ENCODE data around the gene ZBTB20. TPM values are rescaled to one million over a fixed set of nuclear protein-coding genes. Genes with fewer than 3 reads are reported as not detected.

Gene ZBTB20
- total and polyA plus RNA-seq, 2 donors (not counting 1 experiment from before 2014, with no cell fraction given): 4.0 to 123 TPM

DNA sequence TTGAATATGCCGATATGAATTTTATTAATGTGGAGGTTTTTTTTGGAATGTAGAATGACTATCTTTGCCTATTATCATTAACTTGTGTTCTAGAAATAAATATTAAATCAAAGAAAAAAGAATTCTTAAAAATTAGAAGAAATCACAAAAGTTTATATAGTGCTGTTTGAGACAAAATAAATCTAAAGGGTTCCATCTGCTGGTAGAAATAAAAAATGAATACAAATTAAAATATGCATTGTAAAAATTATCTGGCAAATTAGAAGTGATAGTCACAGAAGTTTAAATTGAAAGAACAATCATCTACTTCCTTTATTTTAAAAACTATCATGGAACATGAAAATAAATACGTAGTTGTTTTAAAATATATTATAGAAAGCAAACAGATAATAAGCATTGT, 22.7 kb upstream of the ZBTB20 start:
- ATAC-seq (ENCODE audit: low read depth): no peak
- no peak overlapping the region for H3K4me3 ChIP-seq (ENCODE audit: control extremely low read depth in 1 of 5, extremely low read depth in 1 of 5, insufficient read depth in 1 of 5, low read depth in 2 of 5, low read length in 4 of 5)
- CTCF ChIA-PET: interaction anchor here (0.8 to 8.0 kb wide), 5 partner anchors 69 to 342 kb away, joined by 3 to 89 read pairs (median 7); no protein-coding TSS in a partner anchor

DNA sequence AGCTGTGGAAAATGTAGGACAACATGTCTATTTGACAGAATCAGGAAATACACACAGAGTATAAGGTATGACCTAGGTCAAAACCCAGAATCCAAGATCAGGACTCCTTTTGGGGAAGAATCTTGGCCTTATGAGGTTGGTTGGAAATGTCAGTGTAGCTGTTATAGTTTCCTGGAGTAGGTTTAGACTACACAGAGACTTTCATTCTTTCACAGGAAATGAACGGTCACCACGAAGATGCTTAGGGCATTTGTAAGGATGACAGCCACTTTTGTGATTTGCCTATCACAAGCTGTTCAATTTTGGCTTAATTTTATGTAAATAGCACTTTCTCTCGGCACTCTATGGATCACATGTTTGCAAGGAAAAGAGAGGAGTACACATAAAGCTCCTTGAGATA, 18.6 kb upstream of the ZBTB20 start:
- Histone ChIP-seq H3K36me3 (replicated peaks in 1 of 2; ENCODE audit: control extremely low read depth in 1 of 2, control insufficient read depth in 1 of 2, extremely low read depth in 1 of 2, insufficient read depth in 2 of 2, low read length in 1 of 2) (no peaks in the 10 kb centered on the region), H2AFZ (ENCODE audit: insufficient read depth, low read depth, low read length, poor library complexity, severe bottlenecking) (no peak overlapping the region), H3K9me3 (ENCODE audit: control extremely low read depth in 1 of 3, control insufficient read depth in 2 of 3, insufficient read depth in 1 of 3, low read length in 2 of 3) (no peaks in the 10 kb centered on the region), H3K4me2 (replicated peaks; ENCODE audit: low read depth, low read length, poor library complexity, severe bottlenecking) (no peak overlapping the region), H4K20me1 (ENCODE audit: control insufficient read depth, insufficient read depth, low read length, poor library complexity, severe bottlenecking) (no peaks in the 10 kb centered on the region), H3K27me3 (replicated peaks in 1 of 4; ENCODE audit: control extremely low read depth in 1 of 4, control insufficient read depth in 3 of 4, insufficient read depth in 4 of 4, low read length in 3 of 4) (no peaks in the 10 kb centered on the region), H3K27ac (ENCODE audit: low read length in 2 of 2) (no peak overlapping the region), H3K9ac (ENCODE audit: low read length) (no peak overlapping the region), H3K79me2 (ENCODE audit: control insufficient read depth, insufficient read depth, low read length) (no peaks in the 10 kb centered on the region), H3K4me3 (ENCODE audit: control extremely low read depth in 1 of 5, extremely low read depth in 1 of 5, insufficient read depth in 1 of 5, low read depth in 2 of 5, low read length in 4 of 5) (no peak overlapping the region), H3K4me1 (ENCODE audit: control insufficient read depth in 2 of 2, insufficient read depth in 2 of 2, low read length in 2 of 2) (peaks cover 0 to 6% of the 10 kb centered on the region in 2 donors)
- ATAC-seq (ENCODE audit: low read depth) (no peak), DNase-seq (no peak)
- peaks cover 18% of the 10 kb centered on the region for H3K4me1 Mint-ChIP-seq
- no peaks in the 10 kb centered on the region for H3K9me3 Mint-ChIP-seq (ENCODE audit: insufficient read depth)
- ChIA-PET CTCF (interaction anchor here (0.9 to 8.0 kb wide), 4 partner anchors 73 to 781 kb away, joined by 3 to 89 read pairs (median 4); no protein-coding TSS in a partner anchor), POLR2A (no interaction called here)
- no peak overlapping the region for H3K27ac Mint-ChIP-seq
- WGBS (ENCODE audit: insufficient coverage): no CpG with 5 or more reads among the region's 3 CpGs
- H3K27me3 Mint-ChIP-seq: no peaks in the 10 kb centered on the region
- TF ChIP-seq, protein P1, sequence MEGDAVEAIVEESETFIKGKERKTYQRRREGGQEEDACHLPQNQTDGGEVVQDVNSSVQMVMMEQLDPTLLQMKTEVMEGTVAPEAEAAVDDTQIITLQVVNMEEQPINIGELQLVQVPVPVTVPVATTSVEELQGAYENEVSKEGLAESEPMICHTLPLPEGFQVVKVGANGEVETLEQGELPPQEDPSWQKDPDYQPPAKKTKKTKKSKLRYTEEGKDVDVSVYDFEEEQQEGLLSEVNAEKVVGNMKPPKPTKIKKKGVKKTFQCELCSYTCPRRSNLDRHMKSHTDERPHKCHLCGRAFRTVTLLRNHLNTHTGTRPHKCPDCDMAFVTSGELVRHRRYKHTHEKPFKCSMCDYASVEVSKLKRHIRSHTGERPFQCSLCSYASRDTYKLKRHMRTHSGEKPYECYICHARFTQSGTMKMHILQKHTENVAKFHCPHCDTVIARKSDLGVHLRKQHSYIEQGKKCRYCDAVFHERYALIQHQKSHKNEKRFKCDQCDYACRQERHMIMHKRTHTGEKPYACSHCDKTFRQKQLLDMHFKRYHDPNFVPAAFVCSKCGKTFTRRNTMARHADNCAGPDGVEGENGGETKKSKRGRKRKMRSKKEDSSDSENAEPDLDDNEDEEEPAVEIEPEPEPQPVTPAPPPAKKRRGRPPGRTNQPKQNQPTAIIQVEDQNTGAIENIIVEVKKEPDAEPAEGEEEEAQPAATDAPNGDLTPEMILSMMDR (IDR thresholded peaks at IDR 0.05): no peak
- no peak for TF ChIP-seq EZH2 (IDR thresholded peaks at IDR 0.05; ENCODE audit: borderline replicate concordance, insufficient read depth, low read depth, low read length, poor library complexity, severe bottlenecking)
- intact Hi-C loops (cut with micrococcal nuclease): no loop called here
- no peak overlapping the region for H3K4me3 Mint-ChIP-seq

More for the DNA sequence above, 22.7 kb upstream of the ZBTB20 start:
- peaks cover 11% of the 10 kb centered on the region for H3K4me1 Mint-ChIP-seq
- H3K79me2 ChIP-seq (ENCODE audit: control insufficient read depth, insufficient read depth, low read length): no peaks in the 10 kb centered on the region
- no peak overlapping the region for H3K27ac ChIP-seq (ENCODE audit: low read length in 2 of 2)
- no peaks in the 10 kb centered on the region for H4K20me1 ChIP-seq (ENCODE audit: control insufficient read depth, insufficient read depth, low read length, poor library complexity, severe bottlenecking)
- H3K4me2 ChIP-seq (replicated peaks; ENCODE audit: low read depth, low read length, poor library complexity, severe bottlenecking): no peak overlapping the region
- intact Hi-C loops (cut with micrococcal nuclease): loop anchor here (1.0 to 5.0 kb wide), 3 partner anchors 78 to 788 kb away; no protein-coding TSS in a partner anchor
- no peaks in the 10 kb centered on the region for H3K36me3 ChIP-seq (replicated peaks in 1 of 2; ENCODE audit: control extremely low read depth in 1 of 2, control insufficient read depth in 1 of 2, extremely low read depth in 1 of 2, insufficient read depth in 2 of 2, low read length in 1 of 2)
- H3K27me3 Mint-ChIP-seq: no peaks in the 10 kb centered on the region
- H3K4me1 ChIP-seq (ENCODE audit: control insufficient read depth in 2 of 2, insufficient read depth in 2 of 2, low read length in 2 of 2): no peaks in the 10 kb centered on the region
- no peak overlapping the region for H2AFZ ChIP-seq (ENCODE audit: insufficient read depth, low read depth, low read length, poor library complexity, severe bottlenecking)
- no peak overlapping the region for H3K4me3 Mint-ChIP-seq
- no peak overlapping the region for H3K27ac Mint-ChIP-seq
- no peaks in the 10 kb centered on the region for H3K9me3 Mint-ChIP-seq (ENCODE audit: insufficient read depth)
- POLR2A ChIA-PET: no interaction called here
- no peaks in the 10 kb centered on the region for H3K9me3 ChIP-seq (ENCODE audit: control extremely low read depth in 1 of 3, control insufficient read depth in 2 of 3, insufficient read depth in 1 of 3, low read length in 2 of 3)
- no peaks in the 10 kb centered on the region for H3K27me3 ChIP-seq (replicated peaks in 1 of 4; ENCODE audit: control extremely low read depth in 1 of 4, control insufficient read depth in 3 of 4, insufficient read depth in 4 of 4, low read length in 3 of 4)
- TF ChIP-seq, protein P1 (IDR thresholded peaks at IDR 0.05): peak; percentile 69
- no peak for TF ChIP-seq EZH2 (IDR thresholded peaks at IDR 0.05; ENCODE audit: borderline replicate concordance, insufficient read depth, low read depth, low read length, poor library complexity, severe bottlenecking)
- DNase-seq: no peak
- no peak overlapping the region for H3K9ac ChIP-seq (ENCODE audit: low read length)
- WGBS (ENCODE audit: insufficient coverage): no CpG with 5 or more reads among the region's 2 CpGs

Data from B cell (primary cell).